Measurements from ENCODE around the gene SMURF1. TPM values are rescaled to one million over a fixed set of nuclear protein-coding genes. Genes with fewer than 3 reads are reported as not detected.
"Not testable (repeated sequence)": the region's sequence is repeated elsewhere in the genome, so short reads cannot be mapped to it uniquely, and the experiment has no call there.

SMURF1 gene
- total RNA-seq, 1 donor from 2014 or later, result 30.2 TPM

GRCh38 chr7:99046722-99047121, 97.2 kb downstream of the SMURF1 start:
- H3K27ac Mint-ChIP-seq (ENCODE audit: unreplicated experiment), result peak overlapping the region; percentile 51
- no peak overlapping the region for H3K4me3 Mint-ChIP-seq (ENCODE audit: unreplicated experiment)
- peaks cover 31% of the 10 kb centered on the region for H3K4me1 Mint-ChIP-seq (ENCODE audit: low read depth)
- H3K36me3 Mint-ChIP-seq (ENCODE audit: low read depth), result peaks cover 47% of the 10 kb centered on the region
- DNase-seq (ENCODE audit: low spot score), result no peak
- H3K27me3 Mint-ChIP-seq (ENCODE audit: low read depth), result no peaks in the 10 kb centered on the region
- TF ChIP-seq, protein P1, sequence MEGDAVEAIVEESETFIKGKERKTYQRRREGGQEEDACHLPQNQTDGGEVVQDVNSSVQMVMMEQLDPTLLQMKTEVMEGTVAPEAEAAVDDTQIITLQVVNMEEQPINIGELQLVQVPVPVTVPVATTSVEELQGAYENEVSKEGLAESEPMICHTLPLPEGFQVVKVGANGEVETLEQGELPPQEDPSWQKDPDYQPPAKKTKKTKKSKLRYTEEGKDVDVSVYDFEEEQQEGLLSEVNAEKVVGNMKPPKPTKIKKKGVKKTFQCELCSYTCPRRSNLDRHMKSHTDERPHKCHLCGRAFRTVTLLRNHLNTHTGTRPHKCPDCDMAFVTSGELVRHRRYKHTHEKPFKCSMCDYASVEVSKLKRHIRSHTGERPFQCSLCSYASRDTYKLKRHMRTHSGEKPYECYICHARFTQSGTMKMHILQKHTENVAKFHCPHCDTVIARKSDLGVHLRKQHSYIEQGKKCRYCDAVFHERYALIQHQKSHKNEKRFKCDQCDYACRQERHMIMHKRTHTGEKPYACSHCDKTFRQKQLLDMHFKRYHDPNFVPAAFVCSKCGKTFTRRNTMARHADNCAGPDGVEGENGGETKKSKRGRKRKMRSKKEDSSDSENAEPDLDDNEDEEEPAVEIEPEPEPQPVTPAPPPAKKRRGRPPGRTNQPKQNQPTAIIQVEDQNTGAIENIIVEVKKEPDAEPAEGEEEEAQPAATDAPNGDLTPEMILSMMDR (IDR thresholded peaks at IDR 0.05), result no peak
- no peaks in the 10 kb centered on the region for H3K9me3 Mint-ChIP-seq (ENCODE audit: low read depth)

DNA sequence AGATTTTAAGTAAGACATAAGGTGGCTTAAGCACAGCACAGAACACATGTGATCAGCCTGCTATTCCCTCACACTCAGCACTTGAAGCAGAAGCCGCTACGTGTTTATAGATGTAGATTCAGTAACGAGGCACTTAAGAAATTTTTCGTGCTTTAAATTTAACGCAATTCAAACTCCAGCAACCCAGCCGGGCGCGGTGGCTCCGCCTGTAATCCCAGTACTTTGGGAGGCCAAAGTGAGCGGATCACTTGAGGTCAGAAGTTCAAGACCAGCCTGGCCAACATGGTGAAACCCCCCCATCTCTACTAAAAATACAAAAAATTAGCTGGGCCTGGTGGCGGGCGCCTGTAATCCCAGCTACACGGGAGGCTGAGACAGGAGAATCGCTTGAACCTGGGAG, 97.6 kb downstream of the SMURF1 start:
- peaks cover 31% of the 10 kb centered on the region for H3K4me1 Mint-ChIP-seq (ENCODE audit: low read depth)
- H3K27ac Mint-ChIP-seq (ENCODE audit: unreplicated experiment); H3K4me3 Mint-ChIP-seq (ENCODE audit: unreplicated experiment); DNase-seq (ENCODE audit: low spot score); H3K9me3 Mint-ChIP-seq (ENCODE audit: low read depth); H3K27me3 Mint-ChIP-seq (ENCODE audit: low read depth): not testable (repeated sequence)
- H3K36me3 Mint-ChIP-seq (ENCODE audit: low read depth), result peaks cover 46% of the 10 kb centered on the region

DNA sequence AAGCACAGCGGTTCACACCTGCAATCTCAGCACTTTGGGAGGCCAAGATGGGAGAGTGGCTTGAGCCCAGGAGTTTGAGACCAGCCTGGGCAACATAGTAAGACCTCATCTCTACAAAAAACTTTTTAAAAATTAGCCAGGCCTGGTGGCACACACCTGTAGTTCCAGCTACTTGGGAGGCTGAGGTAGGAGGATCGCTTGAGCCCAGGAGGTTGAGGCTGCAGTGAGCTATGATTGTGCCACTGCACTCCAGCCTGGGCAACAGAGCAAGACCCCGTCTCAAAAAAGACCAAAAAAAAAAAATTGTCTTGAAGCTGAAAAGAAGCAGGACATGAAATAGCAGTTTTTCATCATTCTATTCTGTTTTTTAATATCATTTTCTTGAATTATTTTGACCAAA, 99.0 kb downstream of the SMURF1 start:
- H3K9me3 Mint-ChIP-seq (ENCODE audit: low read depth); H3K27me3 Mint-ChIP-seq (ENCODE audit: low read depth); DNase-seq (ENCODE audit: low spot score); H3K4me3 Mint-ChIP-seq (ENCODE audit: unreplicated experiment); H3K27ac Mint-ChIP-seq (ENCODE audit: unreplicated experiment): not testable (repeated sequence)
- Mint-ChIP-seq H3K36me3 (ENCODE audit: low read depth) (peaks cover 48% of the 10 kb centered on the region), H3K4me1 (ENCODE audit: low read depth) (peaks cover 41% of the 10 kb centered on the region)

DNA sequence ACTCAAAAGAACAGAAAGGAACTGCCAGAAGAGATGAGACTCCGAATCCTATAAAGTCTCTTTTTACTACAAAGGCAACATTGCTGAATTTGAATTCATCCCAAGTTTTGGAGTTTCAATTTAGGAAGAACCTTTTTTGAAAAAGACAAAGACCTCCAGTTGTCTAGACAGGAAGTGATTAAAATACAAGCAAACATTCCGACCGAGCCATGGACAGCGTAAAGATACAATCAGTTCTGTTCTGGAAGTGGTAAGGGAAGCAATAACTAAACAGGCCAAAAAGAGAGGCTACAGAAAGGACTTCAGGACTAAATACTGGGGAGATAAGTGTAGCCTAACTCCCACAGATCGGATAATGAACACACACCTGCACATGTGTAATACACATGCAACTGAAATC, 101.0 kb downstream of the SMURF1 start:
- Mint-ChIP-seq H3K27me3 (ENCODE audit: low read depth) (no peaks in the 10 kb centered on the region), H3K27ac (ENCODE audit: unreplicated experiment) (peak overlapping the region; percentile 60), H3K9me3 (ENCODE audit: low read depth) (no peaks in the 10 kb centered on the region), H3K4me3 (ENCODE audit: unreplicated experiment) (no peak overlapping the region), H3K36me3 (ENCODE audit: low read depth) (peaks cover 46% of the 10 kb centered on the region), H3K4me1 (ENCODE audit: low read depth) (peaks cover 41% of the 10 kb centered on the region)
- TF ChIP-seq, protein P1 (IDR thresholded peaks at IDR 0.05), result no peak
- DNase-seq (ENCODE audit: low spot score), result no peak

GRCh38 chr7:99041526-99041925, 102.4 kb downstream of the SMURF1 start:
- H3K27me3 Mint-ChIP-seq (ENCODE audit: low read depth), result no peaks in the 10 kb centered on the region
- DNase-seq (ENCODE audit: low spot score), result no peak

DNA sequence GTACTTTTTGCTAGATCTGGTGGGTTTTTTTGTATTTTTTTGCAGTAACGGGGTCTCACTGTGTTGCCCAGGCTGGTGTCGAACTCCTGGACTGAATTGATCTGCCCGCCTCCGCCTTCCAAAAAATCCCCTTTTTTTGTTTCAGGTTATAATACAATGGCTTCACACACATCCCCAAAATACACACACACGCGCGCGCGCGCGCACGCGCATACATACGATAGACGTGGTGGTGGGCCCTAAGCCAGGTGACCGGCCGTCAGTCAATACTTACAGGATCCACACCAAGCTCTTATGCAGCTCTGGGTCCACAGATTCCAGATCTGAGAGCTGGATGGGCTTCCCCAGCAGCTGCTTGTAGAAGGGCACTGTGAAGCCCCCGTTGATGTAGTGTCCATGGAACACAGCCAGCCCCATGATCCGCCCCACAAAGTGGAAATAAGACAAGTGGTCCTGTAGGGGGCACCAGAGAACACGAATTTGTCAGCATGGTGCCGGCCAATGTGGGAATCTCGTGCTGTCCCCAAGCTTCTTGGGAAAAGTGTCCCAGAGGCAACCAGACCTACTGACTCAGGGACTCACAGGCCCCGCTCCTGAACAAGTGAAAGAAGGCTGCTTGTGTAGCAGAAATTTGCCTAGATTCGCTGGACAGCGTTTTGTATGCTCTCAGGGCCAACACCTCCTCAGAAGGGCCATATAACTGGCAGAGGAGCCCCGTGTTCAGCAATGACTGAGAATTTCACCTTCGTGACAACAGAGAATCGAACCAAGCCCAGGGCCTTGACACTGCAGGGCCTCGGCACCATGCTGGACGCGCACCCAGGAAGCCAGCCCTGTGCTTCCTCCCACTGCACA, 103.6 kb downstream of the SMURF1 start:
- Mint-ChIP-seq H3K4me3 (ENCODE audit: unreplicated experiment) (no peak overlapping the region), H3K36me3 (ENCODE audit: low read depth) (peaks cover 57% of the 10 kb centered on the region), H3K9me3 (ENCODE audit: low read depth) (no peaks in the 10 kb centered on the region), H3K4me1 (ENCODE audit: low read depth) (peaks cover 41% of the 10 kb centered on the region), H3K27me3 (ENCODE audit: low read depth) (no peaks in the 10 kb centered on the region), H3K27ac (ENCODE audit: unreplicated experiment) (peak overlapping the region; percentile 95)
- TF ChIP-seq, protein P1 (IDR thresholded peaks at IDR 0.05), result peak; percentile 94
- no peak for DNase-seq (ENCODE audit: low spot score)

More at GRCh38 chr7:99041526-99041925, 102.4 kb downstream of the SMURF1 start:
- Mint-ChIP-seq H3K4me3 (ENCODE audit: unreplicated experiment) (no peak overlapping the region), H3K4me1 (ENCODE audit: low read depth) (peaks cover 41% of the 10 kb centered on the region), H3K27ac (ENCODE audit: unreplicated experiment) (peak overlapping the region; percentile 95), H3K36me3 (ENCODE audit: low read depth) (peaks cover 49% of the 10 kb centered on the region), H3K9me3 (ENCODE audit: low read depth) (no peaks in the 10 kb centered on the region)
- TF ChIP-seq, protein P1 (IDR thresholded peaks at IDR 0.05), result no peak

All from chondrocyte (in vitro differentiated cells).